ENCODE measurements around the gene GRAMD1B.

DNA sequence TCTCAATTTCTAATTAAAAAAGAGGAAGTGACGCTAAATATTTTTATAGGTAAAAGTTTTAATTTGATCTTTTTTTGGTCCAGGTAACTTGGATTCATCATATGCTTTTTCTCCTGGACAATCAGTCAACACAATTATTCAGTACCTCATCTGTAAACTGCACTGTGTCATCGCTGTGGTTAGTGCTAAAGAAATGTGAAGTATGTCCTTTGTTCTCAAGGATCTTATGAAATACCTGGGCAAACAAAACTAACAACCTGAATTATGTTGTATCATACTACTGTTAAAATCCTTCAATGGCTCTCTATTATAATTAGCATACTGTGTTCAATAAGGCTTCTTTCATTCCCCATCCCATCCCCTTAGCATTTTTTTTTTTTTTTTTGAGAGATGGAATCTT lies 244.2 kb downstream of the GRAMD1B start:
- TF ChIP-seq POLR2AphosphoS5 (IDR thresholded peaks at IDR 0.05) (no peak), POLR2A (IDR thresholded peaks at IDR 0.05) (no peak)
- TF ChIP-seq, protein P1, sequence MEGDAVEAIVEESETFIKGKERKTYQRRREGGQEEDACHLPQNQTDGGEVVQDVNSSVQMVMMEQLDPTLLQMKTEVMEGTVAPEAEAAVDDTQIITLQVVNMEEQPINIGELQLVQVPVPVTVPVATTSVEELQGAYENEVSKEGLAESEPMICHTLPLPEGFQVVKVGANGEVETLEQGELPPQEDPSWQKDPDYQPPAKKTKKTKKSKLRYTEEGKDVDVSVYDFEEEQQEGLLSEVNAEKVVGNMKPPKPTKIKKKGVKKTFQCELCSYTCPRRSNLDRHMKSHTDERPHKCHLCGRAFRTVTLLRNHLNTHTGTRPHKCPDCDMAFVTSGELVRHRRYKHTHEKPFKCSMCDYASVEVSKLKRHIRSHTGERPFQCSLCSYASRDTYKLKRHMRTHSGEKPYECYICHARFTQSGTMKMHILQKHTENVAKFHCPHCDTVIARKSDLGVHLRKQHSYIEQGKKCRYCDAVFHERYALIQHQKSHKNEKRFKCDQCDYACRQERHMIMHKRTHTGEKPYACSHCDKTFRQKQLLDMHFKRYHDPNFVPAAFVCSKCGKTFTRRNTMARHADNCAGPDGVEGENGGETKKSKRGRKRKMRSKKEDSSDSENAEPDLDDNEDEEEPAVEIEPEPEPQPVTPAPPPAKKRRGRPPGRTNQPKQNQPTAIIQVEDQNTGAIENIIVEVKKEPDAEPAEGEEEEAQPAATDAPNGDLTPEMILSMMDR (IDR thresholded peaks at IDR 0.05), result no peak

Measured in suprapubic skin (tissue), 4 donors.